ENCODE results near the gene ADGRA1.

DNA sequence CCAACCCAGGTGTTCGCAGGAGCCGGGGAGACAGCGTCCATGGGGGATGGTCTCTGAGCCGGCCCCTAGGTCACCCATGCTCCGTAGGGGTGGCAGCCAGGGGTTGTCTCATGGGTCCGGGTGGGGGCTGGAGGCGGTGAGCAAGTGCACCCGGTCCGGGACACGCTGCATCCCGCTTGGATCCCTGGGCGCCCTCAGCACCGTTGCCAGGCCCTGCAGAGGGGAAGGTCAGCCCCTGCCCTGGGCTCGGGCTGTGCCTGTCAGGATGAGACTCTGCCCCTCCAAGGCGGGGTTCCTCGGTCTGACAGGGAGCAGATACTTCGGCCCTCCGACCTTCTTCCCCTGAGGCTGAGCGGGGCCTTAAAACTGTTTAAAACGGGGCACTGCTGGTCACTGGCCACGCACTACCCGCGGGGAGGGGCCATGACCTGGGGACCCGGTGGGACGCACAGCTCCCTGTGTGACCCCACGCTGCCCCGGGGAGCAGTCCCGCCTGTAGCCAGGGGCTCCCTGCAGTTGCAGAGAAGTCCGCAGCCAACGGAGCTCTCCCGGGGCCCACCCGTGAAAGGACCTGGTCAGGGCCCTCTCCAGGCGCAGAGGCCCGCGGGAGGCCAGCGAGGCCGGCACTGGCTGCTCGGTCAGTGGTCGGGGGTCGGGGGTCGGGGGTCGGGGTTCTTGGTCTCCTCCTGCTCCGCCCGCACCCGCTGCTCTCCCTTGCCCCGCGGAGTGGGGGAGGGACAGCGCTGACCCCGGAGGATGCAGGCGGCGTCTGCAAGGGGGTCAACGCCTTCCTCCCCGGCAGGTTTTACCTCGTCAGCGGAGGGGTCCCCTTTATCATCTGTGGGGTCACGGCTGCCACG is 38.9 kb downstream of the ADGRA1 start:
- TF ChIP-seq CEBPB (IDR thresholded peaks at IDR 0.05) = no peak
- TF ChIP-seq, protein P1, sequence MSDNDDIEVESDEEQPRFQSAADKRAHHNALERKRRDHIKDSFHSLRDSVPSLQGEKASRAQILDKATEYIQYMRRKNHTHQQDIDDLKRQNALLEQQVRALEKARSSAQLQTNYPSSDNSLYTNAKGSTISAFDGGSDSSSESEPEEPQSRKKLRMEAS (IDR thresholded peaks at IDR 0.05) = no peak
- no peak for TF ChIP-seq TAF1 (IDR thresholded peaks at IDR 0.05; ENCODE audit: low read depth)
- TF ChIP-seq EGR1 (IDR thresholded peaks at IDR 0.05) = no peak
- TF ChIP-seq EP300 (IDR thresholded peaks at IDR 0.05; ENCODE audit: borderline replicate concordance) = no peak
- TF ChIP-seq CREB1 (IDR thresholded peaks at IDR 0.05; ENCODE audit: low read depth) = no peak
- no peak for TF ChIP-seq ZBTB7A (IDR thresholded peaks at IDR 0.05; ENCODE audit: low read depth)
- TF ChIP-seq, protein P2, sequence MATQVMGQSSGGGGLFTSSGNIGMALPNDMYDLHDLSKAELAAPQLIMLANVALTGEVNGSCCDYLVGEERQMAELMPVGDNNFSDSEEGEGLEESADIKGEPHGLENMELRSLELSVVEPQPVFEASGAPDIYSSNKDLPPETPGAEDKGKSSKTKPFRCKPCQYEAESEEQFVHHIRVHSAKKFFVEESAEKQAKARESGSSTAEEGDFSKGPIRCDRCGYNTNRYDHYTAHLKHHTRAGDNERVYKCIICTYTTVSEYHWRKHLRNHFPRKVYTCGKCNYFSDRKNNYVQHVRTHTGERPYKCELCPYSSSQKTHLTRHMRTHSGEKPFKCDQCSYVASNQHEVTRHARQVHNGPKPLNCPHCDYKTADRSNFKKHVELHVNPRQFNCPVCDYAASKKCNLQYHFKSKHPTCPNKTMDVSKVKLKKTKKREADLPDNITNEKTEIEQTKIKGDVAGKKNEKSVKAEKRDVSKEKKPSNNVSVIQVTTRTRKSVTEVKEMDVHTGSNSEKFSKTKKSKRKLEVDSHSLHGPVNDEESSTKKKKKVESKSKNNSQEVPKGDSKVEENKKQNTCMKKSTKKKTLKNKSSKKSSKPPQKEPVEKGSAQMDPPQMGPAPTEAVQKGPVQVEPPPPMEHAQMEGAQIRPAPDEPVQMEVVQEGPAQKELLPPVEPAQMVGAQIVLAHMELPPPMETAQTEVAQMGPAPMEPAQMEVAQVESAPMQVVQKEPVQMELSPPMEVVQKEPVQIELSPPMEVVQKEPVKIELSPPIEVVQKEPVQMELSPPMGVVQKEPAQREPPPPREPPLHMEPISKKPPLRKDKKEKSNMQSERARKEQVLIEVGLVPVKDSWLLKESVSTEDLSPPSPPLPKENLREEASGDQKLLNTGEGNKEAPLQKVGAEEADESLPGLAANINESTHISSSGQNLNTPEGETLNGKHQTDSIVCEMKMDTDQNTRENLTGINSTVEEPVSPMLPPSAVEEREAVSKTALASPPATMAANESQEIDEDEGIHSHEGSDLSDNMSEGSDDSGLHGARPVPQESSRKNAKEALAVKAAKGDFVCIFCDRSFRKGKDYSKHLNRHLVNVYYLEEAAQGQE (IDR thresholded peaks at IDR 0.05; ENCODE audit: low read depth) = no peak
- no peak for TF ChIP-seq YY1 (IDR thresholded peaks at IDR 0.05; ENCODE audit: low read depth)
